Adrenal gland (tissue), 12 donors: ENCODE data around the gene ENTR1. TPM values are rescaled to one million over a fixed set of nuclear protein-coding genes. Genes with fewer than 3 reads are reported as not detected.

ENCODE experiments used
- DNase-seq, 7 donors: peaks; one replicate each; pipeline ENCODE4 v3.0.0-alpha.2; 2019 to 2020
- H3K27ac ChIP-seq, 5 donors: fragments of 200-600 bp; sonication (generic) in 4 of 5; 1 replicate in 3 of 5; 2 replicates in 2 of 5; pipeline versions ENCODE4 v1.5.1 to v1.8.0; 2016 to 2020; ENCODE audit warnings: mild to moderate bottlenecking in 1 of 5
- H3K27me3 ChIP-seq: fragments of 200-600 bp; 2 replicates; pipeline ENCODE4 v1.8.0; 2021
- H3K36me3 ChIP-seq, 2 donors: fragments of 200-600 bp; replicated peaks in 1 of 2; 1 replicate in 1 of 2; 2 replicates in 1 of 2; pipeline versions ENCODE4 v1.5.1 to v1.8.0; 2018 to 2022
- H3K4me1 ChIP-seq, 2 donors: fragments of 200-600 bp; replicated peaks in 1 of 2; 1 replicate in 1 of 2; 2 replicates in 1 of 2; pipeline versions ENCODE4 v1.5.1 to v1.8.0; 2018 to 2021
- H3K4me3 ChIP-seq, 4 donors: fragments of 200-600 bp; sonication (generic) in 3 of 4; one replicate each; pipeline ENCODE4 v1.5.1; 2016 to 2018
- H3K9me3 ChIP-seq, 3 donors: fragments of 200-600 bp; sonication (generic) in 1 of 3; replicated peaks in 1 of 3; 1 replicate in 2 of 3; 2 replicates in 1 of 3; pipeline versions ENCODE4 v1.5.1 to v1.8.0; 2016 to 2021
- POLR2A ChIP-seq, 2 donors: fragments of 450-650 bp; IDR thresholded peaks; one replicate each; pipeline ENCODE4 v1.6.1; 2017; ENCODE audit warnings: antibody characterized with exemption in 2 of 2, mild to moderate bottlenecking in 2 of 2, moderate library complexity in 1 of 2
- WGBS, 4 donors: extraction: QIAGEN DNeasy Blood & Tissue Kit in 2 of 4; methylation state at CpG; one replicate each; pipeline versions ENCODE4 v1.1.5 to v1.1.7; 2013 to 2017; 5-methylcytosine and 5-hydroxymethylcytosine counted together
- intact Hi-C, 2 donors: fragments of 100-400 bp; cut with DNase I; formaldehyde crosslinking; loops; one replicate each; pipeline versions ENCODE4 v1.14.1 to v1.15.0; 2022 to 2023
- polyA plus RNA-seq, 3 donors: library from polyadenylated mRNA; stranded (reverse); fragments of 200-250 nt in 2 of 3; fragments of 350-450 nt in 1 of 3; fragmentation: Illumina TruSeq in 1 of 3; extraction: RNeasy Lipid Tissue Mini Kit (QIAGEN cat#74804) in 1 of 3; gene quantifications; one replicate each; pipeline ENCODE4 v1.2.3, GENCODE V29; 2013 to 2014
- total RNA-seq, 9 donors: library from RNA; depleted of rRNA in 4 of 9; stranded (reverse); fragments of >200 nt in 4 of 9; fragments of 120-200 nt in 1 of 9; fragmentation: NEBNext Ultra II Directional in 1 of 9; extraction: Animal tissue kit (Norgen Biotek cat#: 25700) in 1 of 9; gene quantifications; one replicate each; pipeline versions ENCODE4 v1.1.0 to v1.2.4, GENCODE V29; 2013 to 2023
- TF ChIP-seq, protein P1 (sequence below), 6 experiments: fragments of 450-650 bp in 4 of 6; fragments of 200-600 bp in 2 of 6; sonication (generic) in 1 of 6; IDR thresholded peaks; 1 replicate in 5 of 6; 2 replicates in 1 of 6; pipeline versions ENCODE4 v1.5.1 to v1.8.0; 2016 to 2021; ENCODE audit warnings: antibody characterized with exemption in 6 of 6, mild to moderate bottlenecking in 2 of 6, moderate library complexity in 1 of 6
- donor health status: healthy with polysubstance abuse.
- donor health status: Bipolar disorder and iron deficiency.
- donor health status: DM: yes; HTN: yes; CAD: no.
- donor health status: DM: no; HTN: no; CAD: no.
- donor health status: DM: no; HTN: no; CAD: no.
- donor health status: DM: yes; HTN: yes; CAD: no.

Gene ENTR1
- total and polyA plus RNA-seq, 12 donors, result 13.3 to 48.4 (median 34.1) TPM

DNA sequence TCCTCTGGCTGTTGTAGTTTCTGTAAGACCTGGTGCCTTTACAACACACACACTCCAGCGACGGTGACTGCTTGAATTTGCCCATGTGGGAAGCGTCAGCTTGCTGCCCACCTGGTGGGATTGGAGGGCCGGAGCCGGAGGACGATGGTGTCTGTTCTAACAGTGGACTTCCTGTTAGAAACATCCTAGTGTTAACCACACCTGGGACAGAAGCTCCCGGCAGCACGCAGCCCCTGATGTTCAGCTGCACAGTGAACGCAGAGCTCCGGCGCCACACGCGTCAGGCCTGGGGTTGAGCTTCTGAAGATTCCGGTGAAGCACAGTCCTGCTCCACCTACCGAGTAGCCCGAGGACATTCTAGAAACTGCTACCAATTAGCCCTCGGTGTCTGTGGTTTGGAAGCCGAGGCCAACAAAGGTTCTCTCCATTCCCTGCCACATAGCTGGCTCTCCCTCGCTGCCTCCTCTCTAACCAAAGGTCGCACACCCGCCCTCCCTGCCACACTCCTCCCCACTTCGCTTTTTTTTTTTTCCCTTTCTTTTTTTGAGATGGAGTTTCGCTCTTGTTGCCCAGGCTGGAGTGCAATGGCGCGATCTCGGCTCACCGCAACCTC, 14.4 kb upstream of the ENTR1 start:
- intact Hi-C loops, result no loop called here
- no peaks in the 10 kb centered on the region for H3K4me1 ChIP-seq
- WGBS, 4 donors, result 87 to 93% (median 89%) methylated on average over 15 to 27 of the region's 27 CpGs
- H3K4me3 ChIP-seq, result no peak overlapping the region
- no peaks in the 10 kb centered on the region for H3K27me3 ChIP-seq
- no peak for TF ChIP-seq POLR2A (IDR thresholded peaks at IDR 0.05)
- TF ChIP-seq, protein P1, sequence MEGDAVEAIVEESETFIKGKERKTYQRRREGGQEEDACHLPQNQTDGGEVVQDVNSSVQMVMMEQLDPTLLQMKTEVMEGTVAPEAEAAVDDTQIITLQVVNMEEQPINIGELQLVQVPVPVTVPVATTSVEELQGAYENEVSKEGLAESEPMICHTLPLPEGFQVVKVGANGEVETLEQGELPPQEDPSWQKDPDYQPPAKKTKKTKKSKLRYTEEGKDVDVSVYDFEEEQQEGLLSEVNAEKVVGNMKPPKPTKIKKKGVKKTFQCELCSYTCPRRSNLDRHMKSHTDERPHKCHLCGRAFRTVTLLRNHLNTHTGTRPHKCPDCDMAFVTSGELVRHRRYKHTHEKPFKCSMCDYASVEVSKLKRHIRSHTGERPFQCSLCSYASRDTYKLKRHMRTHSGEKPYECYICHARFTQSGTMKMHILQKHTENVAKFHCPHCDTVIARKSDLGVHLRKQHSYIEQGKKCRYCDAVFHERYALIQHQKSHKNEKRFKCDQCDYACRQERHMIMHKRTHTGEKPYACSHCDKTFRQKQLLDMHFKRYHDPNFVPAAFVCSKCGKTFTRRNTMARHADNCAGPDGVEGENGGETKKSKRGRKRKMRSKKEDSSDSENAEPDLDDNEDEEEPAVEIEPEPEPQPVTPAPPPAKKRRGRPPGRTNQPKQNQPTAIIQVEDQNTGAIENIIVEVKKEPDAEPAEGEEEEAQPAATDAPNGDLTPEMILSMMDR (IDR thresholded peaks at IDR 0.05), result no peak
- peaks cover 0 to 47% of the 10 kb centered on the region in 2 donors for H3K36me3 ChIP-seq
- no peak overlapping the region for H3K27ac ChIP-seq
- DNase-seq, result no peak
- H3K9me3 ChIP-seq, result no peaks in the 10 kb centered on the region

DNA sequence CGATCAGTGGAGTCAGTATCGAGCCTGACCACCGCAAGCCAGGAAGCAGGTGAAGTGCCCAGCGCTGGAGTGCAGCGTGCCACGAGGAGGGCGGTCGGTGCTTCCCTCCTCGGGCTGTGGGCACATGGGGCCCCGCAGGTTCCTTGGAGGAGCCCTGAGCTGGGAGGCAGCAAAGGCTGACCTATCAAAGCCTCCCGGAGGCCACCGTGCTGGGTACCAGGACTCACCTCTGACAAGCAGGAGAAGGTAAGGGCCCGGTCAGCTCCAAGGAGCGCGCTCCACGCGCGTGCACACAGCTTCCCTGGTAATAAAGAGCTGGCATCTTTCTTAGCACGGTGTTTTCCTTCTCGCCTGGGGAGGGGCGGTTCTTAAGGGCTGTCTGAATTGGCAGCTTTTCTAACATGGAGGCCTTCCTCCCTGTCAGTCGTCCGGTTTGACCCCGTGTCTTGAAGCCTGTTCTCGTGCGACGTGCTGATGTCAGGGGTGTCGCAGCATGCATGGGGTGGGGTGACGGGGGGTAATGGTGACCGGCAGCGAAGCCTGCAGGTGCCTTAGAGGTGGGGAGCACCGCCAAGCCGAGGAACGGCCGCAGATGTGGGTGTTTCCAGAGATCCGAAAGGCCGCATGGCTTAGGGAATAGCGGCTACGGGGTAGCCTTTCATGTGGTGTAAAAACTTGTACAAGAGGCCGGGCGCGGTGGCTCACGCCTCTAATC, 13.2 kb upstream of the ENTR1 start:
- intact Hi-C loops, result no loop called here
- Histone ChIP-seq H3K27ac (no peak overlapping the region), H3K27me3 (no peaks in the 10 kb centered on the region), H3K9me3 (no peaks in the 10 kb centered on the region), H3K4me3 (no peak overlapping the region), H3K4me1 (no peaks in the 10 kb centered on the region), H3K36me3 (peaks cover 0 to 60% of the 10 kb centered on the region in 2 donors)
- WGBS, 4 donors, result 93 to 96% (median 94%) methylated on average over 29 to 43 of the region's 43 CpGs
- no peak for DNase-seq
- TF ChIP-seq POLR2A (IDR thresholded peaks at IDR 0.05), result no peak
- TF ChIP-seq, protein P1 (IDR thresholded peaks at IDR 0.05), result no peak

DNA sequence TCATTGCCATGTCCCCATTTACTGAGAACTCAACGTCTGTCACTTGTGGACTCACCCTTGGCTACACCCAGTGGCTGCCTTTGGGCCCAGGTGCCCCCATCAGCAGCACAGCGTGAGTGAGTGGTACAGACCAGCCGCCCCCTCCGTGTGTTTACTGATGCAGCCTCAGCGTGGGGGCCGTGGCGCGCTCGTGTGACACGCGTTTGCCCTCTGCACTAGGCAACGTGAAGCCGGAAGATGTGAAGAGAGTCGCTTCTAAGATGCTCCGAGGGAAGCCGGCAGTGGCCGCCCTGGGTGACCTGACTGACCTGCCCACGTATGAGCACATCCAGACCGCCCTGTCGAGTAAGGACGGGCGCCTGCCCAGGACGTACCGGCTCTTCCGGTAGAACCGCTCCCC, 12.5 kb upstream of the ENTR1 start:
- Histone ChIP-seq H3K4me3 (no peak overlapping the region), H3K36me3 (peaks cover 0 to 67% of the 10 kb centered on the region in 2 donors), H3K9me3 (no peaks in the 10 kb centered on the region), H3K27ac (no peak overlapping the region), H3K4me1 (no peaks in the 10 kb centered on the region), H3K27me3 (no peaks in the 10 kb centered on the region)
- TF ChIP-seq, protein P1 (IDR thresholded peaks at IDR 0.05), result no peak
- no peak for TF ChIP-seq POLR2A (IDR thresholded peaks at IDR 0.05)
- DNase-seq, result no peak
- intact Hi-C loops, result no loop called here
- WGBS, 4 donors, result 91 to 96% (median 94%) methylated on average over 24 to 26 of the region's 26 CpGs

DNA sequence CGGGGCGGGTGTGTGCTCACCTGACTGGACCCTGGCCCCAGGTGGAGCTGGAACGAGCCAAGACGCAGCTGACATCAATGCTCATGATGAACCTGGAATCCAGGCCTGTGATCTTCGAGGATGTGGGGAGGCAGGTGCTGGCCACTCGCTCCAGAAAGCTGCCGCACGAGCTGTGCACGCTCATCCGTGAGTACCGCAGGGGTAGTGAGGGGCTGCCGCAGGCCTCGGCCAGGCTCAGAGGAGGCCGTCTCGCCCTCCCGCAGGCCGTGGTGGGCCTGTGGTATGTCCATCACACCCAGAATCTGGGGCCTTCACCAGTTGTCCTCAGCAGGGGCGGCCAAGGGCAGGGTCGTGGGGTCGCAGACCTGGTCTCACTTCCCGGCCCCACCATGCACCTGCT, 11.4 kb upstream of the ENTR1 start:
- H3K9me3 ChIP-seq, result no peaks in the 10 kb centered on the region
- no peaks in the 10 kb centered on the region for H3K27me3 ChIP-seq
- intact Hi-C loops, result no loop called here
- peaks cover 0 to 78% of the 10 kb centered on the region in 2 donors for H3K36me3 ChIP-seq
- DNase-seq, result no peak
- H3K4me3 ChIP-seq, result no peak overlapping the region
- no peak overlapping the region for H3K27ac ChIP-seq
- no peaks in the 10 kb centered on the region for H3K4me1 ChIP-seq
- WGBS, 4 donors, result 85 to 93% (median 91%) methylated on average over 10 to 21 of the region's 21 CpGs
- TF ChIP-seq, protein P1 (IDR thresholded peaks at IDR 0.05), result no peak
- no peak for TF ChIP-seq POLR2A (IDR thresholded peaks at IDR 0.05)
